GM19351 (cell line): ENCODE data around the gene EFHC1.

Experiments used
- ATAC-seq: cut with Tn5 transposase; IDR thresholded peaks from one replicate; pipeline ENCODE4 v1.9.1; 2021; ENCODE audit warnings: mild to moderate bottlenecking, moderate library complexity; ENCODE audit not compliant: unreplicated experiment

Gene EFHC1

DNA sequence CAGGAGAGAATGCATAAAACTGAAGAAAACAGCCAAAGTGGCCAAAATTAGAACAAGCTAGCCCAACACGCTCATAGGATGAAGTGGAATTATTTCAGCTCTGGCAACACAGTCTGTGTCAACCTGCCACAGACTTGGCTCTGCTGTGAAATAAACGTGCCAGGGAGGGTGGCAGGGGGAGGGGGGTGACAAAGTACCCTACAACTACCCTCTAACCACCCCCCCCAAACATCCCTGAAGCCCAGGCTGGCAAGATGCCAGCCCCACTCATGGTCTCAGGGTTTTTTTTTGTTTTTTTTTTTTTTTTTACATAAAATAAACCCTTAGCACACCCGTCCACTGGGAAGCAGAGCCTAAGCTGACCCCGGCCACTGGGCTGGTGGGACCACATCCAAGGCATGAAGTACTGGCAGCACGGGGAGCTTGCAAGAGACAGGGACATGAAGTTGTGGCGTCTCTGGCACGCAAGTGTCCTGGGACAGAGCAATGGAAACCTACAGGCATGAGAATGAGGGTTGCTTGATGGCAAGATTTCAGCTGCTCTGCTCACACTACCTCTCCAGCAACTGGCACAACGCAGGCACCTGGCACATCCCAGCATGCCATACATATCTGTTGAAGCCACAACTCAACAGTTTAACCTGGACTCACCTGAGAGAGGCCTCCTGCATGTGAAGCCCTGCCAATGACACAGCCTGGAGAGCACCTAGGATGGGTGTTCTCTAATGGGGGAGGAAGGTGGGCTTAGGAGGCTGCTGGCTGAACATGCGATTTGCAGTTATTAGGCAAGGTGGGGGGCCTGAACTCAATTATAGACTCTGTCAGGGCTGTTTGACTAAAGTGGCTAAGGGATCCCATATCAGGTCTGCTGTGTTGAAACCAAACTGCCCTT lies 80.3 kb downstream of the EFHC1 start:
- no peak for ATAC-seq

DNA sequence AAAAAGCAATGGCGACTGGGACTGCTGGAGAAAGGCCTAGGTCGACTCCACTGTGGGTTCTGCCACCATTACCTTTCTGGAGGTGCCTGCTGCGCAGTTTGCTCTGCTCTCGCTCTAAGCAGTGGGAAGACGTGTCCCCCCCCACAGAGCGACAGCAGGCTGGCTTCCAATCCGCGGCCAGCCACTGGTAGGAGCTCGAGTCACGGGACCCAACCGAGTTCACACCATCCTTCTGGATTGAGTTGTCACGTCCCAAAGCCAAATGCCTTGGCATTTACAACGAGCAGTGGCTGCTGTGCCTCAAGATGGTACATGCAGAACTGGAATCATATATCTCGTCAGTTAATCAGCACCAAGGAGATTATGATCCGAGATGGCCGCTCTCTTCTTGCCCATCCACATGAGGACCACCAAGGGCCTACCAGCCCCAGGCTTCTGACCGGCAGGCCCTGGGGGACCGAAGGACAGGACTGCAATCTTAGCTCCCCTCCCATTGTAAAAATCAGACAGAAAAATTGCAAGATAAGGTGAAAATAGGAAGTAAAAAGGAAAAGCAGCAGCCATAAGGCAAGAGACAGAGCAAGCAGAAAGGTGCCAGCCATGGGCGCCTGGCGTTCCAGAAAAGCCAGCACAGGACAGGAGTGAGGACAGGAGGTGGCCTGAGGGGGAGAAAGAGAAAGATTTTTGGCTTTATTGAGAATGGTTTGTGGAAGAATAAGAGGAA lies 82.3 kb downstream of the EFHC1 start:
- ATAC-seq: no peak

GRCh38 chr6:52503323-52503747 lies 83.2 kb downstream of the EFHC1 start:
- no peak for ATAC-seq

DNA sequence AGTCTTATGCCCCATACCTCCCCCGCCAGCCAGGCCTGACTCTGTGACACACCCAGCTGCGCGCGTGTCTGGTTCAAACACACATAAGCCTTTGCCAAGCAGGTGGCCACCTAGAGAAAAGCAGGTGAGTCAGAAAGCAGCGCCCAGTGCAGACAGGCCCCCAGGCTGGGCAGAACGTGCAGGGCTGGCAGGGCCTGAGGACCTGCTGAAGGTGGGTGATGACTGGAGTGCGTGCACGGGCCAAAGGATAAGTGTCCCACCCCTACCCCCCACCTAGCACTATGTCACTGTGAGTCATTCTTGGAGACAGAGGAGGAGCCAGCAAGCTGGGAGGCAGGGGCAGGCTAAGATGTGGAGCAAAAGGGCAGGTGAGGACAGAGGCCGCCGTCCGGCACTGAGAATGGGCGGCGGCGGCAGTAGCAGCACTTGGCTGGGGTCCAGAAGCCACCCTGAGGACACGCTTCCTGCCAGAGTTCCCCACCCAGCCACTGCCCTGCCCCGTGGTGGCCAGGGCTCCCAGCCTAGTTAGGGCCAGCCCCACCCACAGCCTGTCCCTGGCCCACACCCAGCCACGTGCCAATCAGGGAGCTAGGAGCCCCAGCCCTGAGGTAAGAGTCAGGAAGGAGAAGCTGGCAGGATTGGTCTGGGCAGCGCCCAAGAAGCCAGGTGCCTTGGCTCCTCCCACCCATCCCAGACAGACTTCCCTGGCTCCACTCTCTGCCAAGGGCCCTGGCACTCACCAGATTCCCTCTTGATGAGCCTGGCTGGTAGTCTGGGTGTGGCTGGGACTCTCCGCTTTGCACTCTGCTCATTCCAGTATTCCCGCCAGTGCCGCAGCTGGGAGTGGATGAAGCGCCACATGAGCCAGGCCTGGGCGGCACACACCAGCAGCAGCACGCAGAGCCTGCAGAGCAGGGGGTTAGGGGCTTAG lies 84.0 kb downstream of the EFHC1 start:
- ATAC-seq: no peak

DNA sequence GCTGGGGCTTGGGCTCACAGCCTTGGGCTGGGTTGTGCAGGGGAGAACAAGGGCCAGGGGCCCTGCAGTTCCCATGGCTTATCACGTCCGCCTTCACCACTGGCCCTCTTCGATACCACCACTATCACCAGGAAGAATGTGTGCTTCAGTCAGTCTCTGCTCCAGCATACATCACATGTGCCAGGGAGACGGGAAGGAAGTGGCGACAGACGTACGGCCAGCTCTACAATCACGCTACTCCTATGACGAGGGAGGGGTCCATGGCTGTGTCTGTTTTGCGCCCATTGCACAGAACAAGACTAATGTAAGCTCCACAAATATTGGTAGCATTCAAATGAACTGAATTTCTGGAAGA lies 84.6 kb downstream of the EFHC1 start:
- no peak for ATAC-seq

GRCh38 chr6:52505726-52506409 lies 85.7 kb downstream of the EFHC1 start:
- ATAC-seq: no peak

GRCh38 chr6:52506476-52506875 lies 86.3 kb downstream of the EFHC1 start:
- no peak for ATAC-seq

DNA sequence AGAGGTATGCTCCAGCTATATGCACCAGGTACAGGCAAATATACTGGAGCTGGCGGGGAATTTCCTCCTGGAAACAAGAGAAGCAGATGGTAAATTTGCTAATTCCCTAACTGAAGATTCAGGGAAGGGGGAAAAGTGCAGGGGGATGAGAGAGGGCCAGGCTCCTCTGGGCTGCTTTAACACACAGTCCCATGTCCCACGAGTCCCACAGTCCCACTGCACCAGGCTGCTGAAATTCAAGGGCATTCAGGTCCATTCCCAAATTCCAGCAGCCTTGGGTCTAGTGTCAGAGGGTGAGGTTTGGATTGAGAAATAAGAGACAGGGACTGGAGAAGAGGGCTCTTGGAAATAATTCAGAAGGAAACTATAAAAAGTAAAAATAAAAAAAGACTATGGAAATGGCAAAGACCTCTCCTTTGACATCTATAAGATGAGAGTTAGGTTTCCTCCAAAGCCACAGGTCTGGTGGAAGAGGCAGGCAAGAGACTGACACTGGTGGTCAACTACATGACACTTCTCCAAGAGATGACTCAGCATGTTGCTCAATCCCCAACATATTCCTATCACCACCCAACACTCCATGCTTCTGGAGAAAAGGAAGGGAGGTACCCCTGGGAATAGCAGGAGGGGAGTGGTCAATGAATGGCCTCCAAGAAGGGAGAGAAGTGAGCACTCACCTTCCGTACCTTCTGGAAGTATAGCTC lies 87.6 kb downstream of the EFHC1 start:
- ATAC-seq: no peak

- ATAC-seq: no peak
Observed at GRCh38 chr6:52508261-52508739, 88.2 kb downstream of the EFHC1 start.

GRCh38 chr6:52509281-52510212 lies 89.4 kb downstream of the EFHC1 start:
- ATAC-seq: peak; percentile 69

DNA sequence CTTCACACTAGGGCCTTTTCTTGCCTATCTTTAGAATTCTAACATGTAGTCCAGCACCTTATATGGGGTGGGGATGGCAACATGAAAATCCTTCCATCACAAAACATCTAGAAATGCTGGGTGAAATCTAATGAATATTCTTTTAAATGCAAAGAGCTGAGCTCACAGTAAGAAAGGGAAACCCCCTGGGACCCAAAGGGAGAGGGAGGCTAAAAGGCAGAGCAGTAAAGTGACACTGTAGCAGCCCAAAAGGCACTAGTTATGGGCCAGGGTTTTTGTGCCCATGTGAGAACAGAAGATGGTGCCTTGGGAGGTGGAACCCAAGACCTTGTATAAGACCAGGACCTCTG lies 90.0 kb downstream of the EFHC1 start:
- no peak for ATAC-seq

GRCh38 chr6:52511163-52511562 lies 91.0 kb downstream of the EFHC1 start:
- ATAC-seq: no peak

DNA sequence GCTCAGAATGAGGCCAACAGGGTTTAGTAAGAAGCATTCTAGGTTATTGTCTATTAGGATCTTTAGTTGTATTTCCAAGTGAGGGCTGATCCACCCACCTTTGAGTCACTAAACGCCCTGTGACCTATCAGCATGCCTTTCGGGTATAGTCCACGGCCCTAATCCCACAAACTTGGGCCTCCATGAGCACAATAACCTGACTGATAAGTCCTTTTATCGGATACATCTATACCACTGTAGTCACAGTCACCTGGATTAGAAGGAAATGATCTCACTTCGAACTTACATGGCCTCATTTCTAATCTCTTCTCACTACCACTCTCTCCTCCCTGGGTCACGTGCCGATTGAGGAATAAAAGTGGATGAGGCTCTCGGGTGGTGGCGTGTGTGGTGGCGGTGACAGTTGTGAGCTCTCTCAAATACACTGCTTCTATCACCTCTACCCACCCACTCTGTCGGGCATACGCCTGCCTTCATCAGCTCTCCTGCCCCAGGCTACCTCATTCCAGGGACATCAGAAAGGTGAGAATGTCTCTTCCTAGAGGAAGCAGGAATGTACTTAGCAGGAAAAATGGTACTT lies 91.5 kb downstream of the EFHC1 start:
- ATAC-seq: no peak

- ATAC-seq: no peak
Observed at GRCh38 chr6:52512199-52512598, 92.1 kb downstream of the EFHC1 start.

DNA sequence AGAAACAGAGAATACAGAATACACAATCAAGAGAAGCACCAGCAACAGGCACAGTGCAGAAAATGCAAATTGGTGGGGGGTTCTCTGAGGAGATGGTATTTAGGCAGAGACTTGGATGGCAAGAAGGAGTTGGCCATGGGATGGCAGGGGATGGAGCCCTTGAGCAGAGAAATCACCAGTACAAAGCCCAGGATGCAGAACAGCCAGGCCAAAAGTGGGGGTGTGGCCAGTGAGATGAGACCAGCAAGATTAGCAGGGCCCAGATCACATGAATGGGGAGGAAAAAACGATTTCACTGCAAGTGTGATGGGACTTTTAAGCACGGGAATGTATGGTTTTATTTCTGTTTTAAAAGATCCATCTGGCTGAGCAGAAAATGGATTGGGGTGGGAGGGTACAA lies 93.3 kb downstream of the EFHC1 start:
- ATAC-seq: no peak

DNA sequence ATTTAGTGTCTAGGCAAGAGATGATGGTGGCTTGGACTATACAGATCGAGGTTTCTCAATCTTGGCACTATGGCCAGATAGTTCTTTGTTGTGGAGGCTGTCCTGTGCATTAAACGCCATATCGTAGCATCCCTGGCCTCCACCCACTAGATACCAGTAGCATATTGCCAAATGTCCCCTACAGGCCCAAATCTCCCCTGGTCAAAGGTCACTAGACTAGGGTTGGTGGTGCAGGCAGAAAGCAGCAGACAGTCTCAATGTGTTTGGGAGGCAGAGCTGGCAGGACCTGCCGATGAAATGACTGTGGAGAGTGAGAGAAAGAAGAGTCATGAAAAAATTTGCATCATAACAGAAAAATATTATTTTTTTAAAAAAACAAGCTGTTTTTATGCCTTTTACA lies 93.8 kb downstream of the EFHC1 start:
- ATAC-seq: no peak

GRCh38 chr6:52514514-52514913 lies 94.4 kb downstream of the EFHC1 start:
- ATAC-seq: no peak

GRCh38 chr6:52515219-52515960 lies 95.2 kb downstream of the EFHC1 start:
- no peak for ATAC-seq
